H9 (cell line): ENCODE results near the gene APOBEC3A. TPM values are rescaled to one million over a fixed set of nuclear protein-coding genes. Genes with fewer than 3 reads are reported as not detected.

Experiments used
- DNase-seq: peaks from one replicate; pipeline ENCODE4 v3.0.0-alpha.2; 2017
- H2AFZ ChIP-seq: one replicate; pipeline ENCODE4 v1.6.1; 2013; ENCODE audit warnings: mild to moderate bottlenecking, low read length, control low read depth, moderate library complexity
- H2AK5ac ChIP-seq: 2 replicates; pipeline ENCODE4 v1.6.1; 2013; ENCODE audit warnings: low read length, control low read depth, mixed read lengths; ENCODE audit not compliant: insufficient read length
- H2BK120ac ChIP-seq: one replicate; pipeline ENCODE4 v1.6.1; 2013; ENCODE audit warnings: low read depth, mild to moderate bottlenecking, low read length, control low read depth, inconsistent platforms; ENCODE audit not compliant: poor library complexity, severe bottlenecking
- H2BK12ac ChIP-seq: 2 replicates; pipeline ENCODE4 v1.6.1; 2013; ENCODE audit warnings: low read length, control low read depth, mixed read lengths, low read depth; ENCODE audit not compliant: insufficient read length
- H2BK15ac ChIP-seq: 2 replicates; pipeline ENCODE4 v1.6.1; 2013; ENCODE audit warnings: low read depth, low read length, control low read depth
- H2BK20ac ChIP-seq: one replicate; pipeline ENCODE4 v1.6.1; 2013; ENCODE audit warnings: low read depth, mild to moderate bottlenecking, low read length, control low read depth, inconsistent platforms; ENCODE audit not compliant: poor library complexity, severe bottlenecking
- H2BK5ac ChIP-seq: 2 replicates; pipeline ENCODE4 v1.6.1; 2013; ENCODE audit warnings: low read length, control low read depth, mixed read lengths; ENCODE audit not compliant: insufficient read length
- H3K14ac ChIP-seq: 2 replicates; pipeline ENCODE4 v1.6.1; 2013; ENCODE audit warnings: low read length, control low read depth; ENCODE audit not compliant: insufficient read depth
- H3K18ac ChIP-seq: 2 replicates; pipeline ENCODE4 v1.6.1; 2013; ENCODE audit warnings: low read depth, mild to moderate bottlenecking, mixed read lengths, low read length, control low read depth; ENCODE audit not compliant: insufficient read length
- H3K23ac ChIP-seq: 2 replicates; pipeline ENCODE4 v1.6.1; 2013; ENCODE audit warnings: low read length, control low read depth, mixed read lengths, low read depth; ENCODE audit not compliant: insufficient read length
- H3K23me2 ChIP-seq: 2 replicates; pipeline ENCODE4 v1.6.1; 2013; ENCODE audit warnings: low read depth, mild to moderate bottlenecking, mixed read lengths, low read length, control low read depth; ENCODE audit not compliant: insufficient read length, poor library complexity, severe bottlenecking
- H3K27ac ChIP-seq: 2 replicates; pipeline ENCODE4 v1.5.1; 2013; ENCODE audit warnings: low read length, control low read depth, mixed read lengths, low read depth; ENCODE audit not compliant: insufficient read length
- H3K27me3 ChIP-seq: 2 replicates; pipeline ENCODE4 v1.6.1; 2013; ENCODE audit warnings: low read length, control low read depth, inconsistent platforms; ENCODE audit not compliant: insufficient read depth
- H3K4ac ChIP-seq: 2 replicates; pipeline ENCODE4 v1.6.1; 2013; ENCODE audit warnings: low read depth, mild to moderate bottlenecking, control low read depth, inconsistent platforms, low read length, moderate library complexity
- H3K4me1 ChIP-seq: 2 replicates; pipeline ENCODE4 v1.6.1; 2013; ENCODE audit warnings: low read length, control low read depth, inconsistent platforms; ENCODE audit not compliant: insufficient read depth
- H3K4me2 ChIP-seq: 2 replicates; pipeline ENCODE4 v1.6.1; 2013; ENCODE audit warnings: low read length, control low read depth, mixed read lengths; ENCODE audit not compliant: insufficient read length, insufficient read depth
- H3K56ac ChIP-seq: 2 replicates; pipeline ENCODE4 v1.6.1; 2013; ENCODE audit warnings: low read depth, mild to moderate bottlenecking, mixed read lengths, low read length, control low read depth; ENCODE audit not compliant: insufficient read length
- H3K79me1 ChIP-seq: 2 replicates; pipeline ENCODE4 v1.6.1; 2013; ENCODE audit warnings: low read depth, mild to moderate bottlenecking, moderate library complexity, low read length, control low read depth, inconsistent platforms; ENCODE audit not compliant: insufficient read depth, poor library complexity, severe bottlenecking
- H3K79me2 ChIP-seq: 2 replicates; pipeline ENCODE4 v1.6.1; 2013; ENCODE audit warnings: low read length, control low read depth, inconsistent platforms; ENCODE audit not compliant: insufficient read depth
- H3K9ac ChIP-seq: 2 replicates; pipeline ENCODE4 v1.6.1; 2013; ENCODE audit warnings: low read length, control low read depth, mixed read lengths; ENCODE audit not compliant: insufficient read length; ENCODE audit errors: extremely low read depth
- H3K9me3 ChIP-seq: one replicate; pipeline ENCODE4 v1.6.1; 2013; ENCODE audit warnings: low read depth, low read length, inconsistent platforms; ENCODE audit not compliant: control insufficient read depth
- H3T11ph ChIP-seq: one replicate; pipeline ENCODE4 v1.6.1; 2013; ENCODE audit warnings: mild to moderate bottlenecking, low read length, control low read depth, inconsistent platforms
- H4K20me1 ChIP-seq: one replicate; pipeline ENCODE4 v1.6.1; 2013; ENCODE audit not compliant: control insufficient read depth, insufficient read length, insufficient read depth
- H4K5ac ChIP-seq: 2 replicates; pipeline ENCODE4 v1.6.1; 2013; ENCODE audit warnings: low read depth, mild to moderate bottlenecking, mixed read lengths, low read length, control low read depth; ENCODE audit not compliant: insufficient read length
- H4K8ac ChIP-seq: replicated peaks from 2 replicates; pipeline ENCODE4 v1.6.1; 2013; ENCODE audit warnings: low read length, control low read depth, mixed read lengths, low read depth; ENCODE audit not compliant: insufficient read length
- H4K91ac ChIP-seq: 2 replicates; pipeline ENCODE4 v1.6.1; 2013; ENCODE audit warnings: low read depth, mild to moderate bottlenecking, moderate library complexity, mixed read lengths, low read length, control low read depth; ENCODE audit not compliant: insufficient read length
- H3K27ac Mint-ChIP-seq, 3 experiments: 2 replicates in 2 of 3; 3 replicates in 1 of 3; pipeline ENCODE4 v1.8.0; 2020 to 2021; ENCODE audit warnings: mixed read lengths in 3 of 3, mild to moderate bottlenecking in 1 of 3, moderate library complexity in 1 of 3
- H3K27me3 Mint-ChIP-seq: 2 replicates; pipeline ENCODE4 v1.8.0; 2021; ENCODE audit warnings: low read depth, mild to moderate bottlenecking, moderate library complexity, mixed read lengths
- H3K36me3 Mint-ChIP-seq, 3 experiments: 2 replicates in 2 of 3; 3 replicates in 1 of 3; pipeline ENCODE4 v1.8.0; 2020 to 2021; ENCODE audit warnings: low read depth in 3 of 3, mixed read lengths in 3 of 3; ENCODE audit not compliant: insufficient read depth in 1 of 3
- H3K4me1 Mint-ChIP-seq, 2 experiments: 2 replicates each; pipeline ENCODE4 v1.8.0; 2020; ENCODE audit warnings: mixed read lengths in 2 of 2
- H3K4me3 Mint-ChIP-seq, 2 experiments: 2 replicates in 1 of 2; 3 replicates in 1 of 2; pipeline ENCODE4 v1.8.0; 2020 to 2021; ENCODE audit warnings: mild to moderate bottlenecking in 2 of 2, mixed read lengths in 2 of 2, moderate library complexity in 1 of 2
- H3K9me3 Mint-ChIP-seq, 2 experiments: 2 replicates in 1 of 2; 3 replicates in 1 of 2; pipeline ENCODE4 v1.8.0; 2020; ENCODE audit warnings: mild to moderate bottlenecking in 2 of 2, mixed read lengths in 2 of 2, moderate library complexity in 1 of 2
- WGBS: extraction: QIAGEN DNeasy Blood & Tissue Kit; methylation state at CpG from one replicate; pipeline ENCODE4 v1.1.7; 2013; ENCODE audit warnings: missing lambda C conversion rate, low lambda C conversion rate, mixed read lengths; ENCODE audit not compliant: insufficient read length; ENCODE audit errors: extremely low coverage; 5-methylcytosine and 5-hydroxymethylcytosine counted together
- total RNA-seq: library from RNA; stranded (reverse); gene quantifications from 2 replicates; pipeline ENCODE4 v1.2.1, GENCODE V29; 2021
- TF ChIP-seq, protein P1 (sequence below): fragments of 200-600 bp; sonication (generic); conservative IDR thresholded peaks from 3 replicates; pipeline ENCODE4 v1.8.0; 2021; ENCODE audit warnings: antibody characterized with exemption, mild to moderate bottlenecking

APOBEC3A gene
- total RNA-seq, 1 experiment from 2014 or later, result not detected

DNA sequence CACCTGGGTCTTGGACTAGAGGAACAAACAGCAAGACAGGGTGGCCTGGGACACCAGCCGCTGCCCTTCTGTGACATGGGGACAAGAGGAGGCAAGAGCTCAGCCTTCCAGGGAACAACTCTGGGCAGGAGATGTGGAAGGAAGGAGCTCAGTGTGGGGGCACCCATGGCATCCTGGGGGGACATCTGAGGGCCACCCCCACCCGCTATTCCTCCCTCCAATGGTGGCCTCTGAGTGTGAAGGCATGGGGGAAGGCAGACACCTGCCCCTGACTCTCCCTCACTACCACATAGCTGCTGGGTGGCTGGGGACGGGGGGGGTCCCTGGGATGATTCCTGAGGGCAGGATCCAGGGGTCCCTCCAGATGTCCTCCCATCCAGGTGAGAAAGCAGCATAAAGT lies 29.2 kb downstream of the APOBEC3A start:
- H2BK20ac ChIP-seq, result no peak overlapping the region
- H2AFZ ChIP-seq, result no peak overlapping the region
- no peak overlapping the region for H3K4ac ChIP-seq
- H3K23me2 ChIP-seq, result no peaks in the 10 kb centered on the region
- H3K4me2 ChIP-seq, result no peak overlapping the region
- no peak overlapping the region for H4K5ac ChIP-seq
- H2BK120ac ChIP-seq, result no peak overlapping the region
- H3K27me3 Mint-ChIP-seq, result peaks cover 13% of the 10 kb centered on the region
- H3K9me3 ChIP-seq, result no peaks in the 10 kb centered on the region
- no peaks in the 10 kb centered on the region for H3K4me1 ChIP-seq
- no peak overlapping the region; a peak in 1 of 7 replicates for H3K27ac Mint-ChIP-seq
- H3K27ac ChIP-seq, result no peak overlapping the region
- no peaks in the 10 kb centered on the region for H4K20me1 ChIP-seq
- no peak overlapping the region for H4K8ac ChIP-seq
- H3K4me3 Mint-ChIP-seq, result no peak overlapping the region
- H2BK5ac ChIP-seq, result no peak overlapping the region
- H4K91ac ChIP-seq, result no peak overlapping the region
- no peak overlapping the region for H3K14ac ChIP-seq
- no peak overlapping the region for H3K9ac ChIP-seq
- peaks cover 25 to 31% of the 10 kb centered on the region in 2 experiments for H3K9me3 Mint-ChIP-seq
- H3K79me1 ChIP-seq, result no peaks in the 10 kb centered on the region
- no peak for DNase-seq
- no peak overlapping the region for H2BK12ac ChIP-seq
- H3K18ac ChIP-seq, result no peak overlapping the region
- peaks cover 22 to 24% of the 10 kb centered on the region in 2 experiments for H3K4me1 Mint-ChIP-seq
- no peak overlapping the region for H2AK5ac ChIP-seq
- WGBS, result no CpG with 5 or more reads among the region's 3 CpGs
- TF ChIP-seq, protein P1, sequence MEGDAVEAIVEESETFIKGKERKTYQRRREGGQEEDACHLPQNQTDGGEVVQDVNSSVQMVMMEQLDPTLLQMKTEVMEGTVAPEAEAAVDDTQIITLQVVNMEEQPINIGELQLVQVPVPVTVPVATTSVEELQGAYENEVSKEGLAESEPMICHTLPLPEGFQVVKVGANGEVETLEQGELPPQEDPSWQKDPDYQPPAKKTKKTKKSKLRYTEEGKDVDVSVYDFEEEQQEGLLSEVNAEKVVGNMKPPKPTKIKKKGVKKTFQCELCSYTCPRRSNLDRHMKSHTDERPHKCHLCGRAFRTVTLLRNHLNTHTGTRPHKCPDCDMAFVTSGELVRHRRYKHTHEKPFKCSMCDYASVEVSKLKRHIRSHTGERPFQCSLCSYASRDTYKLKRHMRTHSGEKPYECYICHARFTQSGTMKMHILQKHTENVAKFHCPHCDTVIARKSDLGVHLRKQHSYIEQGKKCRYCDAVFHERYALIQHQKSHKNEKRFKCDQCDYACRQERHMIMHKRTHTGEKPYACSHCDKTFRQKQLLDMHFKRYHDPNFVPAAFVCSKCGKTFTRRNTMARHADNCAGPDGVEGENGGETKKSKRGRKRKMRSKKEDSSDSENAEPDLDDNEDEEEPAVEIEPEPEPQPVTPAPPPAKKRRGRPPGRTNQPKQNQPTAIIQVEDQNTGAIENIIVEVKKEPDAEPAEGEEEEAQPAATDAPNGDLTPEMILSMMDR, result no peak
- H3K27me3 ChIP-seq, result no peaks in the 10 kb centered on the region
- no peak overlapping the region for H3K23ac ChIP-seq
- no peak overlapping the region for H2BK15ac ChIP-seq
- H3T11ph ChIP-seq, result no peak overlapping the region
- no peaks in the 10 kb centered on the region for H3K79me2 ChIP-seq
- H3K56ac ChIP-seq, result no peak overlapping the region
- H3K36me3 Mint-ChIP-seq, result peaks cover 11 to 38% (median 36%) of the 10 kb centered on the region in 3 experiments; a peak in 6 of 7 replicates
